ENCODE data around the gene PRDX1.

DNA sequence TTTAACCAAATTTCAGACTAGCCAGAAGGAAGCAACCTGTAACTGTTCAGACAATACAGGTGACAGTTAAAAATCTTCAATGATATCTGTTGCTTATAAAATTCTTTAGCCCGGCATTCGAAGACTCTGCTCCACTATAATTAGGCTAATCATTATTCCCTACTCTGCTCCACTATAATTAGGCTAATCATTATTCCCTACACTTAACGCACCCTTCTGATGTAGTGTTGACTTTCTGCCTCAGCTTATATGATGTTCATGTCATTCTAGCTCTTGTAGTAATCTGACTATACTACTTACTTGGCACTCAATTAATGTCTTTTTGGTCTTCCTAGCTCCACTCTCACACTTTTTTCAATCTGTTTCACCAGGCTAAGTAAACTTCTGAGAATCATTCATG is 44.0 kb downstream of the PRDX1 start:
- TF ChIP-seq, protein P1, sequence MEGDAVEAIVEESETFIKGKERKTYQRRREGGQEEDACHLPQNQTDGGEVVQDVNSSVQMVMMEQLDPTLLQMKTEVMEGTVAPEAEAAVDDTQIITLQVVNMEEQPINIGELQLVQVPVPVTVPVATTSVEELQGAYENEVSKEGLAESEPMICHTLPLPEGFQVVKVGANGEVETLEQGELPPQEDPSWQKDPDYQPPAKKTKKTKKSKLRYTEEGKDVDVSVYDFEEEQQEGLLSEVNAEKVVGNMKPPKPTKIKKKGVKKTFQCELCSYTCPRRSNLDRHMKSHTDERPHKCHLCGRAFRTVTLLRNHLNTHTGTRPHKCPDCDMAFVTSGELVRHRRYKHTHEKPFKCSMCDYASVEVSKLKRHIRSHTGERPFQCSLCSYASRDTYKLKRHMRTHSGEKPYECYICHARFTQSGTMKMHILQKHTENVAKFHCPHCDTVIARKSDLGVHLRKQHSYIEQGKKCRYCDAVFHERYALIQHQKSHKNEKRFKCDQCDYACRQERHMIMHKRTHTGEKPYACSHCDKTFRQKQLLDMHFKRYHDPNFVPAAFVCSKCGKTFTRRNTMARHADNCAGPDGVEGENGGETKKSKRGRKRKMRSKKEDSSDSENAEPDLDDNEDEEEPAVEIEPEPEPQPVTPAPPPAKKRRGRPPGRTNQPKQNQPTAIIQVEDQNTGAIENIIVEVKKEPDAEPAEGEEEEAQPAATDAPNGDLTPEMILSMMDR (IDR thresholded peaks at IDR 0.05), result no peak
- no peak for TF ChIP-seq POLR2A (IDR thresholded peaks at IDR 0.05)
